HG03439 (cell line): ENCODE data around the gene IGFBP6.
"Not testable (repeated sequence)": the region's sequence is repeated elsewhere in the genome, so short reads cannot be mapped to it uniquely, and the experiment has no call there.

Experiments
- ATAC-seq: cut with Tn5 transposase; IDR thresholded peaks from one replicate; pipeline ENCODE4 v1.9.1; 2021; ENCODE audit warnings: mild to moderate bottlenecking, moderate library complexity; ENCODE audit not compliant: unreplicated experiment

Gene IGFBP6

GRCh38 chr12:53096089-53096741 lies 1.3 kb upstream of the IGFBP6 start:
- no peak for ATAC-seq

GRCh38 chr12:53096759-53097158 lies 708 bp upstream of the IGFBP6 start:
- no peak for ATAC-seq

GRCh38 chr12:53097207-53097563 lies 282 bp upstream of the IGFBP6 start:
- ATAC-seq, result no peak

GRCh38 chr12:53098354-53098981 lies 1.0 kb downstream of the IGFBP6 start:
- ATAC-seq, result no peak

- no peak for ATAC-seq
These were observed 1.8 kb downstream of the IGFBP6 start for GRCh38 chr12:53099071-53099882.

- ATAC-seq, result no peak
These were observed 3.1 kb downstream of the IGFBP6 start for GRCh38 chr12:53100466-53101151.

- no peak for ATAC-seq
These were observed 3.8 kb downstream of the IGFBP6 start for GRCh38 chr12:53101266-53101665.

- no peak for ATAC-seq
These were observed 4.7 kb downstream of the IGFBP6 start for GRCh38 chr12:53101931-53102781.

GRCh38 chr12:53102883-53103807 lies 5.7 kb downstream of the IGFBP6 start, which contains the start of gene SOAT2:
SOAT2 (plus strand) TSS chr12:53103486; CDS start chr12:53103578, 92 bp downstream.
- no peak for ATAC-seq

- ATAC-seq, result no peak
These were observed 6.4 kb downstream of the IGFBP6 start for GRCh38 chr12:53103860-53104305.

GRCh38 chr12:53105256-53105655 lies 7.8 kb downstream of the IGFBP6 start:
- ATAC-seq, result no peak

GRCh38 chr12:53105712-53106439 lies 8.4 kb downstream of the IGFBP6 start:
- no peak for ATAC-seq

- no peak for ATAC-seq
These were observed 9.7 kb downstream of the IGFBP6 start for GRCh38 chr12:53107122-53107521.

GRCh38 chr12:53112431-53112830 lies 15.0 kb downstream of the IGFBP6 start:
- not testable (repeated sequence) for ATAC-seq

GRCh38 chr12:53113136-53113705 lies 15.8 kb downstream of the IGFBP6 start:
- ATAC-seq, result no peak

- ATAC-seq, result no peak
These were observed 16.5 kb downstream of the IGFBP6 start for GRCh38 chr12:53113951-53114350.

GRCh38 chr12:53115112-53115890 lies 17.8 kb downstream of the IGFBP6 start:
- ATAC-seq, result no peak
